Ureter (tissue), 1 donor: ENCODE results near the gene IQCB1. TPM values are rescaled to one million over a fixed set of nuclear protein-coding genes. Genes with fewer than 3 reads are reported as not detected.
A peak's percentile ranks its signal among the peaks of the same experiment; 100 is the strongest.
"Not testable (repeated sequence)": the region's sequence is repeated elsewhere in the genome, so short reads cannot be mapped to it uniquely, and the experiment has no call there.

ENCODE experiments used
- DNase-seq: peaks from one replicate; pipeline ENCODE4 v3.0.0-alpha.2; 2020; ENCODE audit warnings: low spot score
- total RNA-seq: library from RNA; stranded (reverse); gene quantifications from one replicate; pipeline ENCODE4 v1.2.4, GENCODE V29; 2023
- donor health status: DM: yes; HTN: yes; CAD: no.

Gene IQCB1
- total RNA-seq, 1 donor from 2014 or later: 37.2 TPM

DNA sequence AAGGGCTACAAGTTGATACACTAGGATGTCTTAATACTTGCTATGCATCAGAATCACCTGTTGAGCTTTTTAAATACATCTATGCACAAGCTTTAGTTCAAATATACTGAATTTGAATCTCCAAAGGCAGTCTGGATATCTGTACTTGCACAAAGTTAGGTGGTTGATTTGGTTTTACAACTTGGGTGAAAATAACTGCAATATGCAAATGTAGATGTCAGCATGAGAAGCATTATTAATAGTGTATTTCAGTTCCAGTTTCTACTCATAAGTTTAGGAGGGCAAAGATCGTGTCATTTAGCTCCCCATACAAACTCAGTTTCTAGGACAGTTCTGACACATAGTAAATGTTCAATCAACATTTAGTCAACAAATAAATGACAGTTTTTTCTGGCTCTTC, 25.6 kb downstream of the IQCB1 start:
- no peak for DNase-seq

DNA sequence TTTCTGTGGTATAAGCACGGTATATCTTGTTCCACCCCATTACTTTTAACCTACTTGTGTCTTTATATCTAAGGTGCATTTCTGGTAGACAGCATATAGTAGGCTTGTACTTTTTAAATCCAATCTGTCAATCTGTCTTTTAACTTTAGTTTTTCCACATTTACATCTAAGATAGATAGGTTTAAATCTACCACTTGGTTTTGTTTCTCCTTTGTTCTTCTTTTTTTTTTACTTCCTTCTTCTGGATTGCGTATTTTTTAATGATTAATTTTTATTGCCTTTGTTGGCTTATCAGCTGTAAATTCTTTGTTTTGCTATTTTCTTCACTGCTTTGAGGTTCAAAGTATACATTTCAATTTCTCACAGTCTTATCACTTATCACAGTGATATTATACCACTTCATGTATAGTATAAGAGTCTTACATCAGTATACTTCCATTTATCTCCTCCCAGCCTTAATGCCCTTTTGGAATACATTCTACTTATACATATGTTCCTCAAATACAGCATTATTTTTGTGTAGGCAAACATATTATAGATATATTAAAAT, 31.0 kb downstream of the IQCB1 start:
- DNase-seq: no peak

DNA sequence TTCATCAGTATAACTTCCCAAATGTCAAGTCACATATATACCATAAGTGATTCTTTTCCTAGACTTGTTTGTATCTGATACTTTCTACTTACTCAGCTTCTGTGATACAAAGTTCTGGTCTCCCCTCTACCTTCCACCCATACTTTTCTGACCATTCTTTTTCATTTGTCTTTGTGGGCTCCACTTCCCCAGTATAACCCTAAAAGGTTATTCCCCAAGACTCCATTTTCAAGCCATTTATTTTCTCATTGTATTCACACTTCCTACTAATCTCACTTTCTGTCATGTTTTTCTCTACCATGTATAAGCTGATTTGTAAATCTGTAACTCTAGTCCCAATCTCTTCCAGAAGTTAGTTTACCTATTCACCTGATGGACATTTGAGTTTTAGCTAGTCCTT, 34.0 kb downstream of the IQCB1 start:
- no peak for DNase-seq

DNA sequence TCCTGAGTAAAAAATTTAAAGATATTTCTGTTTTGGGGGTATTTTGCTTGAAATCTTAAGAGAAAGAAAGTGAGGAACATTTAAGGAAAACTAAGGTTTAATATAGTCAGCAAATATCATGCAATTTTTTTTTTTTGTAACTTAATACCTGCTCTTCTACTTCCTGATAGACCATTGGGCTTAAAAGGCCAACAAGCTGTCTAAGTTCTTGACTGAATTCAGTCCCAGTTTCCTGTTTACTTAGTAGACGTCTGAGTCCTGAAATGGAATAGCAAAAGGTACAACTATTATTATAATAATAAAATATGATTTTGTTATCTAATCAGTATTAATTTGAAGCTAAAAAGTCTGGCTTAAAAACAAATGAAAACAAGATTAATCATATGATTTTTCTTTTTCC, 37.9 kb downstream of the IQCB1 start:
- DNase-seq: no peak

DNA sequence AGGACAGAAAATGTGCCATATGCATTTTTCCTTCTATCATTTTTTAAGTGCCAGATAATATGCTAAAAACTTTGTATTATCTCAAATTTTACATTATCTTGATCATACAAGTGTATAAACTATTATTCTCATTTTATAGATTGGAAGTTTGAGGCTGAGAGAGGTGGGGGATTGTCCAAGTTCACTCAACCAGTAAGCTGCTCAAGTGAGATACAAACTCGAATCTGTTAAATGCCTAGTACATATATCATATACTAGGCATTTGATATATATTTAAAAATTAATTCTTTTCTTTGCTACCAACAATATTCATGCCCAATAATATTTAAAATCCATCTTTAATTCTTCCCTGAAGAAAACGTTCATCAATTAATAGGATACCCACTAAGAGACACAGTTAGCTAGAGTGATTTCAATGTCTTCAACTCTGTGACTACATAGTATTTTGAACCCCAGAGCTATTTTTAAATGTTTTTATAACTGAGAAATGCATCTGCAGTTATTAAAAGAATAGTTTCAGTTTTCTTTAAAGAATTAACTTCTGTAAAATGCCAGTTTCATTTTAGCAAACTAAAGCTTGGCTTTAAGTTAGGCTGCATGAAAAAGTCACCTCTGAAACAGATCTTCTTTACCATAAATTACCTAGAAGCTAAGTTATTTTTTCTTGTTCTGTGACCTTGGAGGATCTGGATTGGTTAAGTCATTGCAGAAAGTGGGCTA, 40.4 kb downstream of the IQCB1 start:
- no peak for DNase-seq

DNA sequence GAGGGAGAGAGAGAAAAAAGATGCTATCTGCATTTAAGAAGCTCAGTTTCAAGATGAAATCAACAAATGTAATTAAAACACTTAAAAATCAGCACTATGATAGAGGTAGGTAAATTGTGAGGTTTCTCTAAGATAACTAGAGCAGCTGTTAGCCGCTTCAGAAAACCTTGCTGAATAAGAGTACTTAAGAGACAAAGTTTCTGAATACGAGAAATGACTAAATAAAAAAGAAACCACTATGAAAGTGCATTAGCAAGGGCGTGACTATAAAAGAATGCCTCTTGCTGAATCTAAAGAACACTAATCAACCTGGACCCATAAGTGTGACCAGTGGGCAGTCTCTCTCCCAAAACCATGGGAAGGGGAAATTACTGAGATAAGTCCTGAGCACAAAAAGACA, 41.8 kb downstream of the IQCB1 start:
- DNase-seq: no peak

DNA sequence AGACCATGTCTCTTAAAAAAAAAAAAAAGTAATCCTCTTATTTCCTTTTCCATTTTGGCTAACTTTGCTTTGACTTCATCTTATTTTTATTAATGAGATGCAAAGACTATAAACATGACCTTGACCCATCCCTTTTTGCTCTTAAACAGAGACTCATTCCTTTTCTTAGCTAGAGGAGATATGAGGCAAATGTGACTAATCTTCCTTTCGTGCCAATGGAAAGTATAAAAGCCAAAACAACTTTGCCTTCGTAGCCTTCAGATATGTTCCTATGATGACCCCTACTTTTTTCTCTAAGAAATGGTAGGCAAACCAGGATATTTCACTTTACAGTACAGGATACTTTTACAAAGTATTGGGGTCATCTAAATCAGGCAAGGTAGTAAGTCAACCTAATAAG, 48.4 kb downstream of the IQCB1 start:
- no peak for DNase-seq

DNA sequence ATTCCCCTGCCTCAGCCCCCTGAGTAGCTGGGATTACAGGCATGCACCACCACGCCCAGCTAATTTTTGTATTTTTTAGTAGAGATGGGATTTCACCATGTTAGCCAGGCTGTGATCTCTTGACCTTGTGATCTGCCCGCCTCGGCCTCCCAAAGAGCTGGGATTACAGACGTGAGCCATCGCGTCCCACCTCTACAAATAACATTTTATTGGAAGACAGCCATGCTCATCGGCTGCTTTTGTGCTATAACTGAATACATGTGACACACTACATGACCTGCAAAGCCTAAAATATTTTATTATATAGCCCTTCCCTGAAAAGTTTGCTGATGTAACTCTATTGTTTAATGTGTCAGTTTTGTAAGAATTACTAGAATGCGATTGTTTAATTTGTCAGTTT, 52.1 kb downstream of the IQCB1 start:
- DNase-seq: not testable (repeated sequence)

DNA sequence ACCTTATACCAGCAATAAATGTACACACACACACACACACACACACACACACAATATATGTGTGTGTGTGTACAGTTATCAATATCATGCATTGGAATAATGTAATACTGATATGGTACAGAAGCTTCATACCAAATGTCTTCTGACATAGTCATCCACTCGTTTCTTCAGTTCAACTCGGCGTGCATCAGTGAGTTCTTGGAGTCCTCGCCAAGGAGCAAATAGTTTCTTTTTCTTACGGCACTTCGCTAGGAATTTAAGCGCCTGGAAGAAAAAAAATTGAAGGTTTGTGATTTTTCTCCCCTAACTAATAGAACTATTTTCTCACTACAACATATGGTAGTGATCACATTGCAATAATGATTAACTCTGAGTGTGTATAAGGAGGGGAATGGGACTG, 53.2 kb downstream of the IQCB1 start:
- DNase-seq: no peak

DNA sequence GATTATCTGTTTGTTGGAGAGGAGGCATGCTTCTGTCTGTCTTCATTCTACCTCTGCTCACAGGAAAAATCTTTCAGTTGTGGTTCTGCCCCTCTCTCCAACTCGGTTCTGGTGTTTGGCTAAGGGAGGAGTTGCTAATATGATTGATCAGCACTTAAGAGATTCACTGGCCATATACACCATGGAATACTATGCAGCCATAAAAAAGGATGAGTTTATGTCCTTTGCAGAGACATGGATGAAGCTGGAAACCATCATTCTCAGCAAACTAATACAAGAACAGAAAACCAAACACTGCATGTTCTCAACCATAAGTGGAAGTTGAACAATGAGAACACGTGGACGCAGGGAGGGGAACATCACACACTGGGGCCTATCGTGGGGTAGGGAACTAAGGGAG, 59.8 kb downstream of the IQCB1 start:
- not testable (repeated sequence) for DNase-seq

DNA sequence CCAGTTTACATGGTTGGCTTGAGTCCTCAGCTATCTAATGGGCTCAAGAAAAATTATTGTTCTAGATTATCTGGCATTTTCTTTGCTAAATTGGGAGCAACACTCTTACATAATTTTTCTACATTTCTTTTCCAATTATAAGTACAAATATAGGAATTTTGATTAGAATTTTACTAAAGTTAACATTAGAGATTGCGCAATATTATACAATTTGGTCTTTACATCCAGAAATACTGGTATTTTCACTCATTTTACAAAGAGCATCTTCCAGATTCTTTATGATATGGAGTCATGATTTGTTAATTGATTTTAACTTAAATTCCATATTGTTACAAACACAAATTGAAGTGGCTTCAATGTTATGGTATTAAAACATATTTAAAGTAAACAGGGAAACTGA, 65.6 kb downstream of the IQCB1 start:
- DNase-seq: no peak

DNA sequence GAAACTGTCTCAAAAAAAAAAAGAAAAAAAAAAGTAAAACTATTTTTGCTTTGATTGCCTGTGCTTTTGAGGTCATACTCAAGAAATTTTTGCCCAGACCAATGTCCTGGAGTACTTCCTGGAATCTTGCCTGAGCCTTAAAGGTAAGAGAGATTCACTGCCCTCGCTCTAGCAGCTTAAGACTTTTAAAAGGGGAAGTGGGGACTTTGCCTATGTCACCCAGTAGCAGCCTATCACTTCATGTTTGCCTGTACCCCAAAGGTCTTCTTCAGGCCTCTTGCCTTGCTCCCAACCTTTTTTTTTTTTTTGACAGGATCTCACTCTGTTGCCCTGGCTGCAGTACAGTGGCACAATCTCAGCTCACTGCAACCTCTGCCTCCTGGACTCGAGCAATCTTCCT, 66.4 kb downstream of the IQCB1 start:
- DNase-seq: no peak

DNA sequence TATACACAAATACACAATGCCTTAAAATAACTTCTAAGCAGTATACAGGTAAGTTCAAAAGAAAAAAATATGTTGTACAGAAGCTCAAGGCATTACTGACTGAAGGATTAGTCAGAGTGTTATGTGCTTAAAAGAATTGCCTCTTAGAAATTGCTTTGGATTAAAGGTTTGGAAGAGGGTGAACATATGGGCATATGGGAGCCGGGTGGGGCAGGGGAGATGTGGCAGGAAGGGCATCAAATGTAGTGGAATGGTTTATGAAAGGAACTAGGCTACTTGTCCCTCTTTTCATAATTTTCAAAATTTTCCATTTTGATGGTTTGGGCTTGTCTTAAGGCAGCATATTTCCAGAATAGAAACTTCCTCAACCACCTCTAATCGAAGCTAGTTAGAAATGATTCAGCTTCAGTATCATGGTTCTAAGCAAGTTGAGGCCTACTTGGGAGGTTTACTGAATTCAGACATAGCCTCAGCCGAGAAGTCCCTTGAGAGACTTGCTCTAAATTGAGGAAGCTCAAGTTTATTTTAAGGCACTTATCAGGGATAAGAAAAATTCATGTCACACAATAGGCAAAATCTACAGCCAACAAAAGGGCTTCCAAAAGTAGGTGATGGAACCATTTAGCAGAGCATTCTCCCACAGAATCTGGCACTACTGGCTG, 75.2 kb downstream of the IQCB1 start:
- no peak for DNase-seq

DNA sequence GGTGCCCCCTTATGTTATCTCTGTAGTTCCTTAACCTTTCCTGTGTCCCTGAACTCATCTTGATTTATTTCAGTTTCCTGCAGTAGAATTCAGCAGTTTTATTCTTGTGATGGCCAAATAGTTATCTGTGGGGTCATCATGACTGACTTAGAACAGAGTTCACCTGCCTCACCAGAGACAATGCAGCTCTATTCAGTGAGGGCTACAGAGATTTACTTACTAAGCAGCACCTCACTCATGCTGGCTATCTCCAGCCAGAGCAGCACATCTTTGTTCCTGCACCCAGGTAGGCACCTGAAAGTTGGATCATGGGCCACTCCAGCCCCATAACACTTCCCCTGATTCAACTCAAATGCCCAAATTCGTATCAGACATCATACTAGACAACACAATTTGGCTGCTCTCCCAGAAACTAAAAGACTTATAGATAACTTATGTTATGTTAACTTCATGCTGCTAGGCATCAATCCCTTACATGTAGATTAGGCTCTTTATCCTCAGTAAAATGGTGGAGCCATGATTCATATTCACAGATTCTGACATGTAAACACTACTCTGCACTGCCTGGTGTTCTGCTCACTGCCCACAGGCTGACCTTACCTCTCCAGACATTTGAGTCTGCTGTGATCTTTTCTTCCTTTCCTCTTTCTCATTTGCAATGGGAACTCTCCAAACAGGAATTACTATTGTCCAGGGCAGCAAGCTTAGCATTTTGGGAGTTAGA, 76.0 kb downstream of the IQCB1 start:
- no peak for DNase-seq

DNA sequence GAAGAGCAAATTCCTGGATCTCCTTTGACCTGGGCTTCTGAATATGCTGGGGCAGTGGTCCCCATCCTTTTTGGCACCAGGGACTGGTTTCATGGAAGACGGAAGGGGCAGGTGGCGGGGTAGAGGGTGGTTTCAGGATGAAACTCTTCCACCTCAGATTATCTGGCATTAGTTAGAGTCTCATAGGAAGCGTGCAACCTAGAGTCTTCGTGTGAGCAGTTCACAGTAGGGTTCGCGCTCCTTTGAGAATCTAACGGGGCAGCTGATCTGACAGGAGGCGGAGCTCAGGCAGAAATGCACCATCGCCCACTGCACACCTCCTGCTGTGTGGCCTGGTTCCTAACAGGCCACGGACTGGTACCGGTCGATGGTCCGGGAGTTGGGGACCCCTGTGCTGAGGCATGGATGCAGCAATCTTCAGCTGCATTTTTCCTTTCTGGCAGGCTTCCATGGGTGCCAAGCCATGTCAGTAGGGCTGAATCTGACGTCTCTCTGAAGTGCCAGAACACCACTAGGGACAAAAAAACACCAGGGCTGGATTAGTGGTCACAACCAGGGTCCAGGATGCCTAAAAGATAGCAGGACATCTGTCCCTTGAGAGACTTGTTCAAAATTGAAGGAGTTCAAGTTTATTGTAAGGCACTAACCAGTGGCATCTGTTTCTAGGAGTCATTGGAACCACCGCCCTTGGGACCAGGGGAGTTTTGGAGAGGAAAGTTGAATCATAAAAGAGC, 76.9 kb downstream of the IQCB1 start:
- no peak for DNase-seq

DNA sequence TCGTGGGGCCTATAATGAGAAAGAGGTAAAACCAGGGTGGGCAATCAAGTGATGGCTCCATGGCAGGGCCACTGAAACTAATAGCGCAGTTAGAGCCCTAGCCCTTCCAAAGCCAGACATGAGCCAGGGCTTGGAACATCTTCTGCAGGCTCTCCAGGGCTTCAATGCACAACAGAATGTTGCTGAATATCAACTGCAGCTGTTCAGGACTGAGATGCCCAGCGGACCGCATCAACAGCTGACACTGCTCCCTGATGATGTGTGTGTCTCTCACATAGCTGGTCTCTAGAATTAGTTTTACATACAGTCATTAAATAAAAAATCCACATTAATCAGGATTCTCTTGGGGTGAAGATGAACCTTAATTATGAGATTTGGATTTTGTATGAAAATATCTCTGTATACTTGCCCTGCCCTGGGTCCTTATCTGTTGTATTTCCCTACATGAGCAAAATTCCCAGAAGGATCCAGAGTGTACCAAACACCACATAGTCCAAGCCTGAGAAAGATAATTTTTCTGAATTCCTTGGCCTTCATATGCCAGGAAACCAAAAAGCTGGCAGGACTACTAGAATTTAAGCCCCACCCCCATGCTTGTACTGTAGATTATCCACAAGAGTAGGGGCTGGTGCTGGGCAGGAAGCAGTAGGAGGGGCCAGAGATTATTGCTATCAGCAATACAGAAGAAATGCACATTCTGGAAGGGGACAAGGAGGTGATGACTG, 77.6 kb downstream of the IQCB1 start:
- DNase-seq: no peak

DNA sequence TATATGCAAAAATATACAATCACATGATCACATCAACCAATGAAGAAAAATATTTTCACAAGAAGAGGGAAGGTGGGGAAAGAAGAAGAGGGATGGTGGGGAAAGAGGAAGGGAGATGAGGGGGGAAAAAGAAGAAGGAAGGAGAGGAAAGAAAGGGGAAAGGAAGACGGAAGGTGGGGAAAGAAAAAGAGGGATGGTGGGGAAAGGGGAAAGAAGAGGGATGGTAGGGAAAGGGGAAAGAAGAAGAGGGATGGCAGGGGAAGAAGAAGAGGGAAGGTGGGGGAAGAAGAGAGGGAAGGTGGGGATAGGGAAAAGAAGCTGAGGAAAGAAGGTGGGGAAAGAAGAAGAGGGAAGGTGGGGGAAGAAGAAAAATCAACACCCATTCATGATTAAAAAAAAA, 82.1 kb downstream of the IQCB1 start:
- no peak for DNase-seq

DNA sequence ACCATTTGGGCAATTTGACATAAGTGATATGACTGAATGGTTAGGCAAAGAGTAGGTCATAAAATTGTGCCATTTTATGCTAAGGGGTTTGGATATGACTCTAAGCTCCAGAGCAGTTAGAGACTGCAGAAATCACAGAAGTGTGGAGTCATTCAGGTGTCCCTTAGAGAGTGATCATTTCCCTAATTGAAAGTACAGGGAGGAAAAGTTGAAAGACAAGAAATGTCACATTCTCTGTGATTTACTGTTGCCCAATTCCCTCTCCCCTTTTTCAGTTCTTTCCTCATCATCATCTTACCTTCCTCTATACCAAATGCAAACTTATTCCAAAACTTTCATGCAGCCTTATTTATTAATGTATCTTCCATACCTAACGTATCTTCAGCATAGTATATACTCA, 82.6 kb downstream of the IQCB1 start:
- DNase-seq: no peak

DNA sequence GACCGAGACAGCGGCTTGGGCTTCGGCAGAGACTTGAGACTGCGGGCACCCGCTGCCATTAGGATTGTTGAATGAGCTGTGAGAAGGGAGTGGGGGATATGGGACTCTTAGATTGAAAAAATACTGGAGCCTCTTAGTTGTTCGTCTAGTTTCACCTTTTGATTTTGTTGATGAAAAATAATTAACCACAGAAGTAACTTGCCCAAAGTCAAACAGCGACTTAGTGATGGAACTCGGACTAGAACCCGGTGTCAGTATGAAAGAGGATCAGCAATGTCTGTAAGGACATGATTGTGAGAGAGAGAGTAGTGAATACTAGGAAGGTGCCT, 84.8 kb downstream of the IQCB1 start:
- no peak for DNase-seq

DNA sequence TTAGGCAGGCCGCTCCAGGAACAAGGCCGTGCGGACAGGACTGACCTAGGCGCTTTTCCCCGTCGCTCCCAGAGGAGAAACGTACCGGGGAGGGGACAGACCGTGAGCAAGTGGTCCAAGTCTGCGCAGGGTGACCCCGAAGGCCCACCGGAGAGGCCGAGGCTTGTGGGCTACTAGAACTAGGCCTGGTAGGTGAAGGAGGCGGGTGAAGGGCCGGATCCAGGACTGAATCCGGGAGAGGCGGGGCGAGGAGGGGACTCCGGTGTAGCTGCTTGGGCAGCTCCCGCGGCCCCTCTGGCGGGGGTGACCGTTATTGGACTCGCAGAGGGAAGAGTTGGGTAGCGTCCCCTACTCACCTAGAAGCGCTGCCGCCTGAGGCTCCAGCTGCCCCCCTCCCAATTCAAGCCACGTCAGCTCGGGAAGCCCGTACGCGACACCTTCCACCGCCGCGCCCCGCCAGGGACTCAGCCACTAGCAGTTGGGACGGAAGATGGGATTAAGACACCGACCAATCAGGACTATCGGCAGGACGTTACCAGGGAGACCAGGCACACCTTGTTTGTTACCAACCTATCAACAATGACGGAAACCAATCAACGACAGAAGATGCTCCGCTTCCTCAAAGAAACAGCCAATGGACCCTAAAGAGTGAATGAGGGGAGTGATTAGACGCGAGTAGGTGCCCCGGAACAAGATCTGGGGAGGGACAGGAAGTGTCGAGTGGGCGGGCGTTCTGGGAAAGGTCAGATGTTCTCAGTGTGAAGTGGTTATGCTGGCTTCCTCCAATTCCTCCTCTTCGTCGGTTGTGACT, 85.4 kb downstream of the IQCB1 start, which contains the start of gene GOLGB1:
Gene GOLGB1 (minus strand): TSS at position 466 of the 811 bp plus-strand sequence. CDS start 18,770 bp downstream, outside the sequence.
- DNase-seq: peak; percentile 96
